Ammon's horn (tissue), 1 donor: Measurements from ENCODE around the gene C5orf15.
A peak's percentile ranks its signal among the peaks of the same experiment; 100 is the strongest.

Experiments
- DNase-seq: peaks from one replicate; pipeline ENCODE4 v3.0.0-alpha.2; 2016; ENCODE audit warnings: low spot score

Gene C5orf15

DNA sequence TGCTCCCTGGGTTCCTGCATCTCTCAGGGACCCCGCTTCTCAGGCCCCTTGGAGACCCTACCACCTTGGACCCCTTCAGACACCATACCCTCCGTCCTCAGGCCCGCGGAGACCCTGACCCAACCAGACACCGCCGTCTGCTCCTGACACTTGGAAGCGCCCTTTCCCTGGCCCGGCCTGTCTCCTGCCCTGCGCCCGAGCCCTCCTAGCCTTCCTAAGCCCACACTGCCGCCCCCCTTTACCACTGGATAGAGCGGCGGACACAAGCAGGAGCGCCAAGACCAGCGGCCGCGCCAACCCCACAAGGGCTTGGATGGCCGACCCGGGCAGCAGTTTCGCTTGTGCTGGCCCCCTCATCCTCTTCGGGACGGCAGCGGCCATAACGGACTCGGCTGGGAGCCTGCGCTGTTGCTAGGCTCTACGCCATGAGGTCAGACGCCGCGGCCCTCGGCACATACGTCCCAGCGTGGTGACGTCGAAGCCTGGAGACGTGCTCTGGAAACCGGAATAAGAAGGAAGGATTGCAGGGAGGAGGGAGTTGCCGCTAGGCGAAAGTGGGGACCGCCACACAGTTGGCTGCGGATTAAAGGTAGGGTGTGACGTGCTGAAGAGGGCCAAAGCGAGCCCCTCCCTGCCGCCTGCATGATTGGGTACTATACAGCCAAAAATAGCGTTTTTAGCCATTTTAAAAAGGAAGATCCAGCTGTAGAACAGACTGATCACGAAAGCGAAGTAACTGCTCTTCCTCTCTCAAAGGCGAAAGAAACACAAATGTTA is at the start of gene C5orf15:
Gene C5orf15 (minus strand): TSS at position 422 of the 777 bp plus-strand sequence. CDS start 41 bp downstream, at position 381.
- peak; percentile 99 for DNase-seq

- DNase-seq = no peak
Observed at GRCh38 chr5:134008266-134008749, 39.9 kb upstream of the C5orf15 start.

GRCh38 chr5:134007581-134008265 is 39.3 kb upstream of the C5orf15 start:
- no peak for DNase-seq

- DNase-seq = no peak
Observed at GRCh38 chr5:134006115-134006514, 37.7 kb upstream of the C5orf15 start.

DNA sequence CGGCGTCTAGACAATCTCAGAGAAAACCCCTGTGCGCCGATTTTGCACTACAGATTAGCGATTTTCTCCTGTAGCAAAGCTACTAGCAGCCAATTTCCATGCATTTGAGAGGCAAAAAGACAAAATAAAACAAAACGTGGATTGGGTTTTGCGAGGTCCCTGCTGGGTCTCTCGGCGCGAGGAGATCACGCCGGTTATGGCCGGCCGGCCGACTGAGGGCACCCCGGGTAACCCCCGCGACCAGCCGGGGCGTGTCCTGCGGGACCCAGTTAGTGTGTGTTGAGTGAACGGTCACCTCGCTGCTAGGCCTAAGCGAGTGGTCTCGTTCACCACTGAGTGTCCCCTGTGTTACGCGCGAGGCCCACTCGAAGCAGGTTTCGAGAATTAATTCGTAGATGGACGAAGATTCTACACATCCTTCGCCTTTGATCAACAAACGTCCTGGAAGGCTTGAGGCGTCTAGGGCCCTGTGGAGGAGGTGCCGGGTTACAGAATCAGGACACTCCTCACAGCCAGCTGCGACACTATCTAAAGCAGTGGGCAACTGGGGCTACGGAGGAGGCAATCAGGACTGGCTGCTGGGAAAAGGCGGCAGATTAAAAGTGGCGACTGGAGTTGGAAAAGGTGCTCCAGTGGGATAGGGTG is 37.1 kb upstream of the C5orf15 start:
- no peak for DNase-seq

- peak; percentile 88 for DNase-seq
Observed at GRCh38 chr5:134004626-134005416, 36.4 kb upstream of the C5orf15 start, which contains the start of gene VDAC1. TSS of gene VDAC1 (minus strand) at chr5:134004975. CDS start at chr5:133993012, 11,963 bp downstream.

DNA sequence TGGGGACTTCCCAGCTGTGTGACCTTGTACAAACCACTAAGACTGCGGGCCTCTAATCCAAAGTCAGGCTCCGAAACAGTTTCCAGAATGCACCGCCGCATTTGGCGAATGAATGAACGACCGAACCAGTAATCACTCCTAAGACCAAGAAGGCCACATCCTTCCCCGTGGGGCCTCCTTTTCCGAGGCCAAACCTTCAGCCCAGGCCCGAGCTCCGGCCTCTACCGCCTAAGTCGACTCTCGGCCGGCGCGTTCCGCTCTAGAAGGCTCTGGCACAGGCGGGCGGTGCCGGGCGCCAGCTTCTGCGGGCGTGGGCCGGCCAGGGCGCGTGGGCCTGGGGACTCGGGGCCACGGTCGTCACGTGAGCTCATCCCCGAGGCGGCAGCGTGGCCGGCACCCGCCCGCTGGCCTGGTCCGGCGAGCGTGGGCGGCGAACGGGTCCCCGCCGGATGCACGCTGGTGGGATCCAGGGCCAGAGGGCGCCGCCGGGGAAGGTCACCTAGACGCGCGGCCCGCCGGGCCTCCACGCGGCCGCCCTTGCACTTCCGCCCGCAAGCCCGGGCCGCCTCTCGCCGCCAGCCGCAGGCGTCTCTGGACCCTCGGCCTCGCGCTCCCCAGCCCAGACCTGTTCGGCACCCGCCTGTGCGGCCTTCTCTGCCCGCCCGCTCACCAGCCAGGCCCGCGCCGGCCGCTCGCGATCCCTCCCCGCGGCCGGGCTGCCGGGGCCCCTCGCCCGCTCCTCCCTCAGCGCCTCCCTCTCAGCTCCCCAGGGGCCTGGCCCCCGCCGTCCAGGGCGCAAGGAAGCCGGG is 35.6 kb upstream of the C5orf15 start:
- peak; percentile 45 for DNase-seq

DNA sequence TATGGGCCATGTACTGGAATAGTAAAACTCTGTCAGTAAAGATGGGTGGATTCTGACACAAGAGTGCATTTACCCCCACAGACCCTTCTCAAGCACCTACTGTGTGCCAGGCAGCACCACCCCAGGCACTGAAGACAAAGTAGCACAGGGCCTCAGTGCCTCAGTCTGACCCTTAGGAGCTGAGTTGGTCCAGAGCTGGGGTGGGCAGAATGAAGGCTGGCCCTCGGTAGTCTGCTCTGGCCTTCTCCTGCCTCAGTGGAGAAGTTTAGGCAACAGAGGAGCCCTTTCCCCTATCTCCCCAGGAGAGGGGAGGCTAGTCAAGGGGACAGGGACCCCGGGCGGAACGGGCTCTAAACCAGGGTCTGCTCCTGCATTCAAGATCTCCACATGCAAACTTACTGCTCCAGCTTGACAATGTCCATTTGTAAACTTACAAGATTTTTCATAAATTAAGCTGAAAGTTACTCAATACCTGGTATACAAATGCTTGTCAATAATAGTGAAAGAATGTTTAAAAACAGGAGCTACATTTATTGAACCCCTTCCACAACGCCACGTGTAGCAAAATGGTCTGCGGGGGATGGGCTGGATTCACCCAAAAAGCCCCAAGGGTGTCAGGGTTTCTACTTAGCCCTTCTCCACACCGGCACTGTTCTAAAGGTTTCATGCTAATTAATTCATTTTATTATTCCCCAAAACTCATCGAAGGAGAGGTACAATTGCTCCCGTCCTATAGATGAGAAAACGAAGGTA is 34.8 kb upstream of the C5orf15 start:
- DNase-seq = no peak

- DNase-seq = no peak
Observed at GRCh38 chr5:134001938-134002731, 33.7 kb upstream of the C5orf15 start.

DNA sequence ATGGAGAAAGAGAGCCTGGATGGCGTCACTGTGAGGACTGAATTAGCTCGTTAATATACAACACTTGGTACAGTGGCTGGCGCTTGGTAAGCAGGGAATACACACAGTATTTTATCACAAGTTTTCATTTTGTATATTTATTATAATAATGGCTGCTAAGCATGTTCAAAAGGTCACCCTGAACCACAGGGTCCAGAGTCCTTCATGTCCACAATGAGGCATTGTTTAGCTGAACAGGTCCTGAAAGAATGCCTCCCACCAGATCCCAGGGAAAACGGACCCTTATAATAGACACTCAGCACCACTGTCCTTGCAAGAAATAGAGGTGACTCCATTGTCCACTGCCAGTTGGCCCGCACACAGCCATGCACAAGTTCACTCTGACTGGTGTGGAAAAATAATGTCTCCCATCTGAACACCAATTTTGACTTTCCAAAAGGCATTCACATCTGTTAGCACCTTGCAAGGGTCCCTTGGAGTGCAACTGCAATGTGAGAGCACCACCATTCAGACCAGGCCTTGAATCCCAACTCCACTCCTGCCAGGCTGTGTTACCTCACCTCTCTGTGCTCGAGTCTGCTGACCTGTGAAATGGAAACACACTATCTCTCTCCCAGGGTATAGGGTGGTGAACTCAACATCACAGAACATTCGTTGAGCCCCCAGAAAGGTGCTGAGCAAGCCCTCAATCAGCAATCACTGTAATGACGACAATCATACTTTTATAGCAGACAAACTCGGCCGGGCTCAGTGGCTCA is 32.5 kb upstream of the C5orf15 start:
- no peak for DNase-seq

GRCh38 chr5:134000091-134000511 is 31.7 kb upstream of the C5orf15 start:
- DNase-seq = no peak

DNA sequence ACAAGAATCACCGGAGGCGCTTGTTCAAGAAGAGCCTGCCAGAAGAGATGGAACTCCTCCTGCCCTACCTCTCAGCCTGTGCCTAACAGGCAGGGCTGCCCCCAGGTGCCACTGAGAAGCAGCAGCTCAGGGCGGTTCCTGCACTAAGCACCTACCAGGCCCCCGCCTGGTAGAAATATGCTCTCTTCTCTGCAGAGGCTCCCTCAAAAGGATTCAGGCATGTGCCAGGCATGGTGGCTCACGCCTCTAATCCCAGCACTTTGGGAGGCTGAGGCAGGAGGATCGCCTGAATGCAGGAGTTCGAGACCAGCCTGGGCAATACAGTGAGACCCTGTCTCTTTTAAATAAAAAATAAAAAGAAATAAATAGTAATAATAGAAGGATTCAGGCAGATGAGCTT is 30.4 kb upstream of the C5orf15 start:
- no peak for DNase-seq

DNA sequence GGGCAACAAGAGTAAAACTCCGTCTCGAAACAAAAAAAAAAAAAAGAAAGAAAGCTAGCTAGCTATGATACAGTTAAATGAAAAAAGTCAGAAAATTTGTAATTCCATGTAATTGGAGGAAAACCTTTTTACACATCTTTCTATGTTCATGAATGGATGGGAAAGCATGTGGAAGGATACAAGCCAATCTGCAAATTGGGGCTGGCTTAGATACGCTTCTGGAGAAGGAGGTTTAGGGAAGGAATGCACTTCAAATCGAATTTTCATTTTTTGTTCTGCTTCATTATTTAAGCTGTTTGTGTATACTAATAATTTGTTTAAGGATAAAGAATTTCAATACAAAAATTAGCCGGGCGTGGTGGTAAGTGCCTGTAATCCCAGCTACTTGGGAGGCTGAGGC is 29.6 kb upstream of the C5orf15 start:
- no peak for DNase-seq

DNA sequence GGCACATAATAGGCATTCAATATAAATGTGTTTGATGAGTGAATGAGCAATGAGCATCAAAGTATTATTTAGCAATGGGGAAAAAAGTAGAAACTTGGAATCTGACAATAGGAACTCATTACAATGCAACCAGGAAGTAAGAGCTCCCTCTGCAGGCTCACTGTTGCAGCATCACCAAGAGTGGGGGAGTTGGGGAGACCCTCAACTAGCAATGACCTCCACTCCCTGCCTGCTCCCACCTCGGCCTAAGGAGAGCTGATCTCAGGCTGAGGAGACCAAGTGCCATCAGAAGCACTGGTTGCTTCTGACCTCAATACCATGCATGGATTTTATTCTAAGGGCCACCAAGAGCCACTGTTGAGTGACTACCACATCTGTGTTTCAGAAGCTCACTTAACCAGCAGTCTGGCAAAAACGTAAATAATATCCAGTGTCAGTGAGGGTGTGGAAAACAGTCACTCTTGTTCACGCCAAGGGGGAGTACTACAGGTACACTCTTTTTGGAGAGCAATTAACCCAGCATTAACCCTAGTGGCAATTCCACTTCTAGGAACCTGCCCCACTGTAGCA is 28.3 kb upstream of the C5orf15 start:
- no peak for DNase-seq

DNA sequence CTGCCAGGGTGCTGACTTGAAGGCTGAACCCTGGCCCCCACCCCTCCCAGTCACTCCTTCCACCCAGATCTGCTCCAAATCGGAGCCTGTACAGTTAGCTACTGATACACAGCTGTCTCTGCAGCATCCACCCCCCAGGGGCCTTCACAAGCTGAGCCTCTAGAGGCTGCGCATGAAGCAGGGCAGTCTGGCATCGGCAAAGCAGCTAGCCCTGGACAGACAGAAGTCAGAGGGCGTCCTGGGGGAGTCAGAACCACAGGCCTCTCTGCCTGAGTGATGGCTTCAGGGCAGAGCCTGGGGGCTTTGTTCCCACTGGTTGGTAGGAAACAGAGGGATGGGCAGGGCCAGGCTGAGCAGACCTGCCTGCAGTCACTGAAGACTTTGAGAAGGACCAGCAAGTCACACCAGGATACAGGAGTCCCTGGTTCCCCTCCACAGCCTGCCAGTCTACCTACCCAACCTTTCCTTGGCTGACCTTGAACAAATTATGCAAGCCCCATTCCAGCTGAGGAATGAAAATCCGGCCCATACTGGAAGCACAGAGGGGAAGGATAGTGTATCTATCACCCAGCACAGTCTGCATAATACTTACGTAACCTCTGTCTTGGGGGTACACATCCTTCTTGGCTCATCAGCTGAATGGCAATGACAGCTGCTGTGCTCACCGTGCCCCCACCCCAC is 27.6 kb upstream of the C5orf15 start:
- no peak for DNase-seq

DNA sequence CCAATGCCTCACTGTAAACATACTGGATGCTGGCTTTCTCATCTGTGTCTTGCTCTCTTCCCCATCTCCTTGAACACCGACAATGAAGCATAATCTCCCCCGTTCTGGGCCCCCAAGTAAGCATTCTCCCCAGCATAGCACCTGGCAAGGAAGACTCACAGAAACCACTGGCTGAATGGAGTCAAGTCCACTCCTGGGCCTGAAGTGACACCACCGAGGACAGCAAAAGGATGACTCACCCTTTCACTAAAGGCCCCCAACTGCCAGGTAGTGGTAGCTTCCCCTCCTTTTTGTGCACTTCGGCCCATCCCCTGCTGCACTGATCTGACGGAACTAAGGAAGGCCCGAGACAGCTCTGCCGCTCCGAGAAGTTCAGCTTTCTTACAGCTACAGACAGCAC is 26.9 kb upstream of the C5orf15 start:
- DNase-seq = no peak

DNA sequence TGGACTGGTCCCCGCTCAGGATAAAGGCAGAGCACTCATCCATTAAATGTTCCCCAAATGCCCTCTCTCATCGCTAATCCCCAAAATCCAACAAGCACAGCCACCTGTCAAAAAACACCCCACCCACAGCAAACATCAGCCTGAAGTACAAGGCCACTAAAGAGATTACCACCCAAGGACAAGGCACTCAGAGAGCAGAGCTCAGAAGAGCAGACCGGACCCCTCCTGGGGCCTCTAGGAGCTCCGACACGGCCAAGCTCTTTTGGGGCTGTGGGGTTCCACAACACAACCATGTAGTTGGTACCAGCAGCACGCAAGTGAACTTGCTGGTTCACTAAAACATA is 26.5 kb upstream of the C5orf15 start:
- no peak for DNase-seq
